Measurements from ENCODE around the gene REPS2. TPM values are rescaled to one million over a fixed set of nuclear protein-coding genes. Genes with fewer than 3 reads are reported as not detected.
A peak's percentile ranks its signal among the peaks of the same experiment; 100 is the strongest.

Gene REPS2
- total and polyA plus RNA-seq, 7 experiments from 2014 or later = 0.21 to 6.2 (median 1.9) TPM; not detected in 2

DNA sequence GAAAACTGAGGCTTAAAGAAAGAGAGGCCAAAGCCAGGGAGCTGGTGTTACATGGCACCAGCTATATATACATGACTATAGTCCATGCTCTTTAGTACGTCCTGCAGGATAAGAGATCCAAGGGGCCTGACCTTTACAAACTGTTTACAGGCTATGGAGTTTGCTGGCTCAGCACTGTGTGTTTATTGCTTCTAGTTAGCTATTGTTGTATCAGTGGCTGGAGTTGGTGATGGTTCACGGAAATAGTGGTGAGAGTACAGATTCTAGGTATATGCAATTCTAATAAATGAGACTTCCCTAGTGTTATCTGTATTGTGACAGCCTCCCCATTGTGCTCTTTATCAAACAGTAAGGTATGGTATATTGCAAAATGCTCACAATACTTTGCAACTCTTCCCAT is 46.5 kb downstream of the REPS2 start:
- Mint-ChIP-seq H3K9me3 (peaks cover 0 to 4% (median 0%) of the 10 kb centered on the region in 11 donors), H3K4me1 (no peaks in the 10 kb centered on the region), H3K27me3 (peaks cover 0 to 5% (median 3%) of the 10 kb centered on the region in 5 donors), H3K4me3 (no peak overlapping the region), H3K27ac (no peak overlapping the region), H3K36me3 (no peaks in the 10 kb centered on the region)
- no peak overlapping the region for H3K4me3 ChIP-seq (ENCODE audit: low read length)
- ATAC-seq (no peak), DNase-seq (no peak)
- H3K36me3 ChIP-seq (ENCODE audit: control insufficient read depth in 2 of 3, insufficient read depth in 3 of 3, low read length in 3 of 3) = no peaks in the 10 kb centered on the region
- H3K27ac ChIP-seq (ENCODE audit: low read depth, low read length) = no peak overlapping the region
- H3K4me1 ChIP-seq (ENCODE audit: control insufficient read depth in 2 of 2, insufficient read depth in 2 of 2, low read length in 2 of 2) = no peaks in the 10 kb centered on the region
- POLR2A ChIA-PET = no interaction called here
- intact Hi-C loops (cut with micrococcal nuclease) = no loop called here
- no peaks in the 10 kb centered on the region for H3K9me3 ChIP-seq (ENCODE audit: control insufficient read depth in 2 of 3, low read length in 3 of 3)
- no peaks in the 10 kb centered on the region for H3K27me3 ChIP-seq (ENCODE audit: control insufficient read depth in 2 of 2, insufficient read depth in 2 of 2, low read length in 2 of 2)
- CTCF ChIA-PET = no interaction called here

DNA sequence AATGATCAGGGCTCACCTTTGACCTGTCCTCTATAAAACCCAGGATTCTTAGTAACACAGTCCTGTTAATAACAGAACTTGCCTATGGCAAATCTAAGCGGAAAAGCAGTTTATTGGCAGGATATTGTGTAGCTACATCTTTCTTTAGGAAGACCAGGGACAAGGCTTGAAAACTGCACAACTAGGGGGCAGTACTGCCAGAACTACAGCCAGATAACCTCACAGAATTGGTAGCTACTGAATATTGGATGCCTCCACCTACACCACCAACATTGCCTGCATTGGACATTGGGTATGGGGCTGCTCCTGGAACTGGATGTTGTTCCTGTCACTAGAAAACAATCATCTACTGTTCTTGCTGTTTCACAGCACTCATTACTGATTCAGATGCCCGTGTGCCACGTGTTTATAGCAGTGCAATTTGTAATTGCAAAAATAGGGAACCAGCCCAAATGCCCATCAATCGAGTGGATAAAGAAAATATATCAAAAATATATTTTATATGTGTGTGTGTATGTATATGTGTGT is 47.4 kb downstream of the REPS2 start:
- H3K27me3 Mint-ChIP-seq = peaks cover 0 to 5% (median 3%) of the 10 kb centered on the region in 5 donors
- Histone ChIP-seq H3K4me3 (ENCODE audit: low read length) (no peak overlapping the region), H3K27ac (ENCODE audit: low read depth, low read length) (no peak overlapping the region), H3K27me3 (ENCODE audit: control insufficient read depth in 2 of 2, insufficient read depth in 2 of 2, low read length in 2 of 2) (no peaks in the 10 kb centered on the region), H3K4me1 (ENCODE audit: control insufficient read depth in 2 of 2, insufficient read depth in 2 of 2, low read length in 2 of 2) (no peaks in the 10 kb centered on the region), H3K36me3 (ENCODE audit: control insufficient read depth in 2 of 3, insufficient read depth in 3 of 3, low read length in 3 of 3) (no peaks in the 10 kb centered on the region), H3K9me3 (ENCODE audit: control insufficient read depth in 2 of 3, low read length in 3 of 3) (no peaks in the 10 kb centered on the region)
- no peaks in the 10 kb centered on the region for H3K36me3 Mint-ChIP-seq
- ATAC-seq (no peak), DNase-seq (no peak)
- H3K4me1 Mint-ChIP-seq = no peaks in the 10 kb centered on the region
- intact Hi-C loops (cut with micrococcal nuclease) = no loop called here
- H3K27ac Mint-ChIP-seq = no peak overlapping the region
- POLR2A ChIA-PET = no interaction called here
- CTCF ChIA-PET = no interaction called here
- H3K4me3 Mint-ChIP-seq = no peak overlapping the region
- H3K9me3 Mint-ChIP-seq = peaks cover 0 to 1% (median 0%) of the 10 kb centered on the region in 11 donors

- Histone ChIP-seq H3K27ac (ENCODE audit: low read depth, low read length) (no peak overlapping the region), H3K9me3 (ENCODE audit: control insufficient read depth in 2 of 3, low read length in 3 of 3) (no peaks in the 10 kb centered on the region), H3K36me3 (ENCODE audit: control insufficient read depth in 2 of 3, insufficient read depth in 3 of 3, low read length in 3 of 3) (no peaks in the 10 kb centered on the region), H3K4me3 (ENCODE audit: low read length) (no peak overlapping the region), H3K4me1 (ENCODE audit: control insufficient read depth in 2 of 2, insufficient read depth in 2 of 2, low read length in 2 of 2) (no peaks in the 10 kb centered on the region), H3K27me3 (ENCODE audit: control insufficient read depth in 2 of 2, insufficient read depth in 2 of 2, low read length in 2 of 2) (no peaks in the 10 kb centered on the region)
- no peak for DNase-seq
- H3K36me3 Mint-ChIP-seq = no peaks in the 10 kb centered on the region
- H3K27me3 Mint-ChIP-seq = peaks cover 0 to 5% (median 3%) of the 10 kb centered on the region in 5 donors
- H3K4me3 Mint-ChIP-seq = no peak overlapping the region
- CTCF ChIA-PET = no interaction called here
- peaks cover 0 to 1% (median 0%) of the 10 kb centered on the region in 11 donors for H3K9me3 Mint-ChIP-seq
- intact Hi-C loops (cut with micrococcal nuclease) = no loop called here
- POLR2A ChIA-PET = no interaction called here
- no peak overlapping the region for H3K27ac Mint-ChIP-seq
- H3K4me1 Mint-ChIP-seq = no peaks in the 10 kb centered on the region
- no peak for ATAC-seq
Observed at GRCh38 chrX:16994736-16995135, 48.3 kb downstream of the REPS2 start.

GRCh38 chrX:16997313-16997712 is 50.9 kb downstream of the REPS2 start:
- H3K4me3 Mint-ChIP-seq = no peak overlapping the region
- intact Hi-C loops (cut with micrococcal nuclease) = no loop called here
- no peak for ATAC-seq
- Histone ChIP-seq H3K4me1 (ENCODE audit: control insufficient read depth in 2 of 2, insufficient read depth in 2 of 2, low read length in 2 of 2) (no peaks in the 10 kb centered on the region), H3K36me3 (ENCODE audit: control insufficient read depth in 2 of 3, insufficient read depth in 3 of 3, low read length in 3 of 3) (no peaks in the 10 kb centered on the region), H3K27ac (ENCODE audit: low read depth, low read length) (no peak overlapping the region), H3K4me3 (ENCODE audit: low read length) (no peak overlapping the region), H3K27me3 (ENCODE audit: control insufficient read depth in 2 of 2, insufficient read depth in 2 of 2, low read length in 2 of 2) (no peaks in the 10 kb centered on the region), H3K9me3 (ENCODE audit: control insufficient read depth in 2 of 3, low read length in 3 of 3) (no peaks in the 10 kb centered on the region)
- peaks cover 0 to 4% (median 0%) of the 10 kb centered on the region in 5 donors for H3K27me3 Mint-ChIP-seq
- ChIA-PET CTCF (no interaction called here), POLR2A (no interaction called here)
- DNase-seq = no peak
- H3K27ac Mint-ChIP-seq = no peak overlapping the region
- H3K4me1 Mint-ChIP-seq = no peaks in the 10 kb centered on the region
- no peaks in the 10 kb centered on the region for H3K36me3 Mint-ChIP-seq
- H3K9me3 Mint-ChIP-seq = peaks cover 0 to 1% (median 0%) of the 10 kb centered on the region in 11 donors

DNA sequence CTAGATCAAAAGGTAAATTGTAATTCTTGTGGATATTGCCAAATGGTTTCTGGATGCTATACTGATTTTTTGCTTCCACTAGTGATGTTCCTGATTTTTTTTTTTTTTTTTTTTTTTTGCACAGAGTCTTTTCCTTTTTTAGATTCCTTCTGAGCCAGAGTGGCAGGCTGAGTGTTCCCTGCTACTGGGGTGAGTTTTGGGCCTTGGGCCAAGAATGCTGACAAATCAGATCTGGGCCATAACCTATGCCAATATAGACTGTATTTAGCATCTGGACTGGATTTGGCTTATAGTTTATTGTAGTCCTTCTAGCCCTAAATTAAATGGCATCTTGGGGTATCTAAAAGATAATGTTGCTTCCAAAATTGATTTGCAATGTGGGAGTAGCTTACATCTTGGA is 52.8 kb downstream of the REPS2 start:
- no peak overlapping the region for H3K4me3 Mint-ChIP-seq
- Histone ChIP-seq H3K4me3 (ENCODE audit: low read length) (no peak overlapping the region), H3K9me3 (ENCODE audit: control insufficient read depth in 2 of 3, low read length in 3 of 3) (no peaks in the 10 kb centered on the region), H3K4me1 (ENCODE audit: control insufficient read depth in 2 of 2, insufficient read depth in 2 of 2, low read length in 2 of 2) (no peaks in the 10 kb centered on the region), H3K27me3 (ENCODE audit: control insufficient read depth in 2 of 2, insufficient read depth in 2 of 2, low read length in 2 of 2) (no peaks in the 10 kb centered on the region), H3K36me3 (ENCODE audit: control insufficient read depth in 2 of 3, insufficient read depth in 3 of 3, low read length in 3 of 3) (no peaks in the 10 kb centered on the region), H3K27ac (ENCODE audit: low read depth, low read length) (no peak overlapping the region)
- ChIA-PET CTCF (no interaction called here), POLR2A (no interaction called here)
- peaks cover 0 to 9% (median 6%) of the 10 kb centered on the region in 7 donors for H3K4me1 Mint-ChIP-seq
- no peak for ATAC-seq
- H3K27me3 Mint-ChIP-seq = peaks cover 0 to 8% (median 0%) of the 10 kb centered on the region in 5 donors
- intact Hi-C loops (cut with micrococcal nuclease) = no loop called here
- H3K36me3 Mint-ChIP-seq = no peaks in the 10 kb centered on the region
- DNase-seq = no peak
- H3K27ac Mint-ChIP-seq = no peak overlapping the region
- peaks cover 0 to 1% (median 0%) of the 10 kb centered on the region in 11 donors for H3K9me3 Mint-ChIP-seq

- Mint-ChIP-seq H3K4me3 (no peak overlapping the region), H3K36me3 (no peaks in the 10 kb centered on the region), H3K9me3 (no peaks in the 10 kb centered on the region), H3K27ac (no peak overlapping the region), H3K27me3 (peaks cover 0 to 8% (median 0%) of the 10 kb centered on the region in 5 donors), H3K4me1 (peaks cover 0 to 9% (median 6%) of the 10 kb centered on the region in 7 donors)
- ChIA-PET CTCF (no interaction called here), POLR2A (no interaction called here)
- intact Hi-C loops (cut with micrococcal nuclease) = no loop called here
- DNase-seq = no peak
- no peaks in the 10 kb centered on the region for H3K36me3 ChIP-seq (ENCODE audit: control insufficient read depth in 2 of 3, insufficient read depth in 3 of 3, low read length in 3 of 3)
- H3K4me1 ChIP-seq (ENCODE audit: control insufficient read depth in 2 of 2, insufficient read depth in 2 of 2, low read length in 2 of 2) = no peaks in the 10 kb centered on the region
- no peaks in the 10 kb centered on the region for H3K27me3 ChIP-seq (ENCODE audit: control insufficient read depth in 2 of 2, insufficient read depth in 2 of 2, low read length in 2 of 2)
- no peaks in the 10 kb centered on the region for H3K9me3 ChIP-seq (ENCODE audit: control insufficient read depth in 2 of 3, low read length in 3 of 3)
- no peak for ATAC-seq
- H3K4me3 ChIP-seq (ENCODE audit: low read length) = no peak overlapping the region
- no peak overlapping the region for H3K27ac ChIP-seq (ENCODE audit: low read depth, low read length)
Observed at GRCh38 chrX:17000751-17001150, 54.3 kb downstream of the REPS2 start.

- no peak overlapping the region for H3K27ac ChIP-seq (ENCODE audit: low read depth, low read length)
- H3K4me1 ChIP-seq (ENCODE audit: control insufficient read depth in 2 of 2, insufficient read depth in 2 of 2, low read length in 2 of 2) = no peaks in the 10 kb centered on the region
- H3K4me1 Mint-ChIP-seq = peaks cover 1 to 9% (median 6%) of the 10 kb centered on the region in 7 donors
- ATAC-seq (peak; percentile 41), DNase-seq (no peak)
- intact Hi-C loops (cut with micrococcal nuclease) = no loop called here
- peaks cover 0 to 6% (median 0%) of the 10 kb centered on the region in 5 donors for H3K27me3 Mint-ChIP-seq
- H3K4me3 Mint-ChIP-seq = no peak overlapping the region
- no peaks in the 10 kb centered on the region for H3K36me3 ChIP-seq (ENCODE audit: control insufficient read depth in 2 of 3, insufficient read depth in 3 of 3, low read length in 3 of 3)
- no peaks in the 10 kb centered on the region for H3K36me3 Mint-ChIP-seq
- no peaks in the 10 kb centered on the region for H3K9me3 ChIP-seq (ENCODE audit: control insufficient read depth in 2 of 3, low read length in 3 of 3)
- ChIA-PET CTCF (no interaction called here), POLR2A (no interaction called here)
- peaks cover 0 to 2% (median 0%) of the 10 kb centered on the region in 11 donors for H3K9me3 Mint-ChIP-seq
- no peaks in the 10 kb centered on the region for H3K27me3 ChIP-seq (ENCODE audit: control insufficient read depth in 2 of 2, insufficient read depth in 2 of 2, low read length in 2 of 2)
- H3K4me3 ChIP-seq (ENCODE audit: low read length) = no peak overlapping the region
- no peak overlapping the region for H3K27ac Mint-ChIP-seq
Observed at GRCh38 chrX:17005712-17006368, 59.4 kb downstream of the REPS2 start.
